GM21526 (cell line): Measurements from ENCODE around the gene CNTNAP3.
"Not testable (repeated sequence)": the region's sequence is repeated elsewhere in the genome, so short reads cannot be mapped to it uniquely, and the experiment has no call there.

Source experiments
- ATAC-seq: cut with Tn5 transposase; IDR thresholded peaks from one replicate; pipeline ENCODE4 v1.9.1; 2021; ENCODE audit warnings: moderate library complexity; ENCODE audit not compliant: unreplicated experiment, low FRiP score

The CNTNAP3 gene

DNA sequence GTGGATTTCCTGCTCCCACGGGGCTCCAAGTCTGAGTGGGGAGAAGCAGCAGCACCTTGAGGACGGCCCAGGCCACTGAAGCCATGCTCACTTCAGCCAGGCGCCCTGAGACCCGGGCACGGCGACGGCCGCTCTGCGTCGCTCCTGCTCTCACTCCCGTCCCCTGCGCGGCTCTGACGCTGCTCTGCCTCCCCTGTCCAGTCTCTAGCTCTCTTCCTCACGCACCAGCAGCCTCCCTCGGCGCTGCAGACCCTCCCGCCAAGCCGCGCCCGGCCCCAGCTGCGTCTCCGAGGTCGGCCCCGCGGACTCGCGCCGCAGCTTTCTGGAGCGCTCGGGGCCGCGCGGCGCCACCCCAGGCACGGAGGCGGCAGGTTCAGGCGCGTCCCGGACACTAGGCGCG is at the start of gene CNTNAP3:
Gene CNTNAP3, minus strand, starts transcription at position 188 of the 400 bp plus-strand sequence. Its CDS starts 103 bp downstream, at position 85.
- not testable (repeated sequence) for ATAC-seq

GRCh38 chr9:39279995-39280394 is 8.0 kb downstream of the CNTNAP3 start:
- ATAC-seq, result not testable (repeated sequence)

DNA sequence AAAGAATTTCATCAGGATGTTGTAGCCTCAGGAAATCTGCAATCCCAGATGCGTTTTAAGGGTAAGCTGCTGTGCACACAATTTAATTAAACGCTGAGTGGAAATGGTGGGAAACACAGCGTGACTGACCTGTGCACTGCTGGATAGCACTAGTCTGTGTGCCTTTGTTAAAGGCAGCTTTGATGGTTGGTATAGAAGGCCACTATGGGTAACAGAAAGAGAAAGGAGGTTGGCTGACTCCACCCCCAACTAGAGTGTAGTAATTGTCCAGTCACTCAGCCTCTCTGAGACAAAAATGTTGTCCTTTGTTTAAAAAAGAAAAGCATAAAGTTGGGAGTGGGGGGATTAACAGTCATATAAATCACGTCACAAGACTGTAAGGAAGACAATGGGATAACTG is 45.5 kb downstream of the CNTNAP3 start:
- ATAC-seq, result not testable (repeated sequence)

DNA sequence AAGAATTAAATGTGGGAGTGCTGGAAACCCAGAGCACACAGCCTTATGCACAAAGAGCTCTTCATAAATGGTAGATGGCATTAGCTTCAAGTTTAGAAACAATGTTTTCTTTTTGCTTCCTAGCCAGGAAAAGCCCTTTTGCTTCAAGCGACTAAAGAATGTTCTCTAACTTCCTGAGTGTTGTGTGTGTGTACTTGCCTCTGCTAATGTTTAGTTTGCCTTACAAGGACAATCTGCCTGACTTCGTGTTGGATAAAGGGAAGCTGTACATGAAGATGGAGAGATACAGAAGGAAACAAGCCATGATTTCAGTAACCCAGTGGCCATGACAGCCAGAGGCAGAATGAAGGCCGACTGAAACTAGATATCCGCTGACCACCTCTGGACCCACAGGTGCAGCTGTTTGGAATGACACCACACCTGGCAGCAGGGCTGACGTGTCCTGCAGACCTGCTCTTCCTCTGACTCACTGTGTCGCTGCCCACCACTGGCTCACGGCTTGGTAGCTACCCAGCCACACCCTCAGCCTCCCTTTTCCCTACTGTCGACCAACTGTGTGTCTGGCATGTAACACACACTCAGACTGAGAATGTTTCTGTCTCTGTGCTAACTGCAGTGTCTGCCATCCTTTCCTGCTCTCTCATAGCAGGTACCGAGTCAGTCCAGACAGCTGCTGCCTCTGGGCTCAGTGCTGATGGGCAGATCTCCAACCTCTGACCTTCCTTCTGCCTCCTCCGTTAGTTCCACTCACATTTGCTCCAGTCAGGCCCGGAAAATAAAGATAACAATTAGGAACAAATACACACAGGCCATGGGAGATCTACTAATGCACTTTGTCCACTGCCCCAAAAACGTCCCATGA is 55.6 kb downstream of the CNTNAP3 start:
- ATAC-seq, result not testable (repeated sequence)

- not testable (repeated sequence) for ATAC-seq
Measured at GRCh38 chr9:39215976-39216375, 72.0 kb downstream of the CNTNAP3 start.

DNA sequence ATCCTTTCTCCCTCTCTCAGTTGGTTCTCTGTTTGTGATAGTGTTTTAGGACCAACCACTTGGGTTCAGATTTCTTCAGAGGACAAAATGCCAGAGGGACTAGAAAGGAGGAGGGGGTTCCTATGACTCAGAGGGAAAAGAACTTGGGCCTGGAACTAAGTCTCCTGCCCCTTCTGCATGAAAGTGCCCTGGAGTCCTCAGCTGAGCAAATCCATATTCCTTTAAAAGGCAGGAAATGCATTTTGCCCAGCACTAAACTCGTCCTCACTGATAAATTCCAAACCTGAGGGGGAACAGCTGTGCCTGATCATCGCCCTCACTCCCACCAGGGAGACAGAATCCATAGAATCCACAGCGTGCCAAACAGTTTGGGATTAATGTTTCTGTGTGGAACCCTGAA is 78.2 kb downstream of the CNTNAP3 start:
- ATAC-seq, result not testable (repeated sequence)

GRCh38 chr9:39206643-39207042 is 81.3 kb downstream of the CNTNAP3 start:
- ATAC-seq, result not testable (repeated sequence)

GRCh38 chr9:39205842-39206241 is 82.1 kb downstream of the CNTNAP3 start:
- not testable (repeated sequence) for ATAC-seq

DNA sequence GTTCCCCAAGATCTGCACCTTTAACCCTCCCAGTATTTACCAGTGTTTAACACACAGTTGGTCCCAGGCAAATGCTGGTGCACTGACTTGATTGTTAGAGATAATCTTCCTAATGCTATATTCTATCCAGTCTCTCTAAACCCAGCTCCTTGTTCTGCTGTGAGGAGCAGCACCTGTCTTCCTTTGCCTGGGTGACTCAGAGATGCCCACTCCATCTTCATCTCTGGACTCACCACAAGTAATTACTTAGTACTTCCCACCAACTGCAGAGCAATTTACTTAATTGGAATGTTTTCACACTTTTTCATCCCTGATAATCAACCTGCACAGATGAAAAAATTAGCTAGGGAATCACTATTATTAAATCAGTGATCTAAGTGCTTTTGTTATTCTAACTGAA is 87.6 kb downstream of the CNTNAP3 start:
- ATAC-seq, result not testable (repeated sequence)

DNA sequence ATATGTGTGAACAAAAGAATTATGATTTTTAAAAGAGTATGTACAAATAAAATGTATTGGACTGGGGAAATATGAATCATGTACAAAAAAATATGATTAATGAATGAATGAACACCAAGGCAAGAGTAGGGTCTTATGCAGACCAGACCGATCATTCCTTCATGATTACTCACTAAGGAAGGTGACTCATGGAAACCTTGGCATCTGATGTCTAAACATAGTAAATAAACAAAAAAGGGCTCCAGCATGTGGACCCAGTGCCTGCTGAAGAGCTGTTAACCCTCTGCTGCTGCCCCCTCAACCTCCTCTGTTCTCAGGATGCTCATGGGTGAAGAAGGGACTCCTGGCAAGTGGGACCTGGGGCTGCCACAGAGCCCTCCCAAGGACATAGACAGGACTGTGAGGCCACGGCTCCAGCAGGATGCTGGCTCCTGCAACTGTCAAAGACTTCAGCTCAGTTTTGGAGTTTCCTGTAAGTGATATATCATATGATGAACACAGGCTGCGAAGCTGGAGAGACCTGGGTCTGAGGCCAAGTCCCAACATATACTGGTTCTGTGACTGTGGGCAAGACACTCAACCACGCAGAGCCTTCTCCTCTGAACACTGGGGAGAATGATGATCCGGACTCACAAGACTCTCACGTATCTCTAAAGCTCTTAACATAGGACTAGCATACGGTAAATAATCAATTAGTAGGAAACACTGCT is 89.8 kb downstream of the CNTNAP3 start:
- not testable (repeated sequence) for ATAC-seq

GRCh38 chr9:39171370-39171769 is 116.6 kb downstream of the CNTNAP3 start:
- ATAC-seq, result not testable (repeated sequence)

DNA sequence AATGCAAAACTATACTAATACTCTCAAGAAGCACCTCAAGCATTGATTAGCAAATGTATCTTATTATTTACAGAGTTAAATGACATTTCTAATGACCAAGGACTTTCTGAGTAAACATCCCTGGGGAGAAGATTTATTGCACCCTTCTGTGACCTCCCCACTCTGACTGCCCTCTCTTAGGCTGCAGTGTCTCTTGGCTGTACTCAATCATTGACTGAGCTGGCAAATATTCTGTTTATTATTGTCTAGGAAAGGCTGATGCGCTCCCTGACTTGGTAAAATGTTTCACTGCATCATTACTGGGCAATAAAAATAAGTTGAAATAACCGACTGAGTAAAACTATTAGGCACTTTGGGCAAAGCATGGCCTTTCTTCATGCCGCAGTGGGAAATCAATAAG is 130.3 kb downstream of the CNTNAP3 start:
- not testable (repeated sequence) for ATAC-seq

GRCh38 chr9:39132826-39133552 is 155.0 kb downstream of the CNTNAP3 start:
- ATAC-seq, result not testable (repeated sequence)

- not testable (repeated sequence) for ATAC-seq
Measured at GRCh38 chr9:39121401-39121800, 166.6 kb downstream of the CNTNAP3 start.

GRCh38 chr9:39111746-39112145 is 176.2 kb downstream of the CNTNAP3 start:
- not testable (repeated sequence) for ATAC-seq

GRCh38 chr9:39108145-39108544 is 179.8 kb downstream of the CNTNAP3 start:
- ATAC-seq, result no peak

GRCh38 chr9:39097208-39097607 is 190.8 kb downstream of the CNTNAP3 start:
- ATAC-seq, result not testable (repeated sequence)

- ATAC-seq, result not testable (repeated sequence)
Measured at GRCh38 chr9:39085311-39085710, 202.7 kb downstream of the CNTNAP3 start.

DNA sequence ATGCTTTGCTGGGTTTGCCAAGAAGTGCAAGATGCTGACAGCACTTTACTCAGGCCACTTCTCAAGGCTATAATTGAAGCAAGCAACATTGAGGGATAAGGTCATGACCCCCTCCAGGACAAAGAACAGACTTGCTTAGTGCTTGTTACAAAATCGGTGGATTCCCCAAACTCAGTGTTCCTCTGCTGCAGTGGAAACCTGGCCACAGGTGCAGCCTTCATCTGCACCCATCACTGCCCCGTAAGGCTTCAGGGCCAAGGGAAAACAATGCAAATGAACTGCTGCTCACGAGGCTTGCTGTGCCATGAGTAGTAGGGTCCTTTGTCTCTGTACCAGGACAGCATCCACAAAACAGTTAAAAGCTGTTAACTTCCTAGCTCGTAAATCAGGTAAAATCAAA is 205.4 kb downstream of the CNTNAP3 start:
- ATAC-seq, result not testable (repeated sequence)

DNA sequence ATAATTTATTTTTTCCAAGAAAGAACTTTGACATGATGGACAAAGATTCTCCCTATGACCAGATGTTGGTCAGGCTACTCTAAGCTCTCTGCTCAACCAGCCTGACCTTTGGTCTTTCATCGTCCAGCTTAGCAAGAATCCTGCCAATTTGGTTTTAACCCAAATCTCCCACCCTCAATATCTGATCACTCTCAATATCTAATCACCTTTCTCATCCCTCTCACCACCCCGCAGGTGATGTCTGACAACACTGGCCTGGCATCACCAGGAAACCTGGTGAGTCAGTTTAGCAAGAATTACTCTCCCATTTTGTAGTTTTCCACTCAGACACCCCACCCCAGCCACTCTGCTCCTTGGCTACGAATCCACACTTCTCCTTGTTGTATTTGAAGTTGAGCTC is 207.9 kb downstream of the CNTNAP3 start:
- ATAC-seq, result not testable (repeated sequence)
